HG03442 (cell line): ENCODE data around the gene CHRNA4.
"Not testable (repeated sequence)": the region's sequence is repeated elsewhere in the genome, so short reads cannot be mapped to it uniquely, and the experiment has no call there.

ENCODE experiments used
- ATAC-seq: cut with Tn5 transposase; IDR thresholded peaks from one replicate; pipeline ENCODE4 v1.9.1; 2021; ENCODE audit warnings: mild to moderate bottlenecking, moderate library complexity; ENCODE audit not compliant: unreplicated experiment

CHRNA4 gene

GRCh38 chr20:63350597-63351325 is 10.4 kb downstream of the CHRNA4 start:
- ATAC-seq = no peak

- ATAC-seq = no peak
These were observed 11.0 kb downstream of the CHRNA4 start for GRCh38 chr20:63350196-63350595.

GRCh38 chr20:63349516-63349895 is 11.6 kb downstream of the CHRNA4 start:
- no peak for ATAC-seq

- no peak for ATAC-seq
These were observed 12.2 kb downstream of the CHRNA4 start for GRCh38 chr20:63348828-63349515.

GRCh38 chr20:63347950-63348827 is 13.0 kb downstream of the CHRNA4 start:
- ATAC-seq = no peak

GRCh38 chr20:63347081-63347741 is 13.9 kb downstream of the CHRNA4 start:
- no peak for ATAC-seq

GRCh38 chr20:63346131-63347080 is 14.7 kb downstream of the CHRNA4 start:
- no peak for ATAC-seq

GRCh38 chr20:63345328-63346100 is 15.6 kb downstream of the CHRNA4 start:
- ATAC-seq = no peak

GRCh38 chr20:63344616-63345327 is 16.4 kb downstream of the CHRNA4 start:
- ATAC-seq = no peak

GRCh38 chr20:63343460-63344445 is 17.4 kb downstream of the CHRNA4 start:
- no peak for ATAC-seq

- ATAC-seq = no peak
These were observed 18.3 kb downstream of the CHRNA4 start for GRCh38 chr20:63342561-63343459.

- not testable (repeated sequence) for ATAC-seq
These were observed 20.9 kb downstream of the CHRNA4 start for GRCh38 chr20:63340158-63340688.

GRCh38 chr20:63339154-63340094 is 21.7 kb downstream of the CHRNA4 start:
- not testable (repeated sequence) for ATAC-seq

GRCh38 chr20:63337786-63338420 is 23.2 kb downstream of the CHRNA4 start:
- no peak for ATAC-seq
